GM18867 (cell line): ENCODE data around the gene HMGCR.

Source experiments
- ATAC-seq: cut with Tn5 transposase; IDR thresholded peaks from one replicate; pipeline ENCODE4 v1.9.1; 2021; ENCODE audit warnings: mild to moderate bottlenecking, moderate library complexity; ENCODE audit not compliant: unreplicated experiment

HMGCR gene

DNA sequence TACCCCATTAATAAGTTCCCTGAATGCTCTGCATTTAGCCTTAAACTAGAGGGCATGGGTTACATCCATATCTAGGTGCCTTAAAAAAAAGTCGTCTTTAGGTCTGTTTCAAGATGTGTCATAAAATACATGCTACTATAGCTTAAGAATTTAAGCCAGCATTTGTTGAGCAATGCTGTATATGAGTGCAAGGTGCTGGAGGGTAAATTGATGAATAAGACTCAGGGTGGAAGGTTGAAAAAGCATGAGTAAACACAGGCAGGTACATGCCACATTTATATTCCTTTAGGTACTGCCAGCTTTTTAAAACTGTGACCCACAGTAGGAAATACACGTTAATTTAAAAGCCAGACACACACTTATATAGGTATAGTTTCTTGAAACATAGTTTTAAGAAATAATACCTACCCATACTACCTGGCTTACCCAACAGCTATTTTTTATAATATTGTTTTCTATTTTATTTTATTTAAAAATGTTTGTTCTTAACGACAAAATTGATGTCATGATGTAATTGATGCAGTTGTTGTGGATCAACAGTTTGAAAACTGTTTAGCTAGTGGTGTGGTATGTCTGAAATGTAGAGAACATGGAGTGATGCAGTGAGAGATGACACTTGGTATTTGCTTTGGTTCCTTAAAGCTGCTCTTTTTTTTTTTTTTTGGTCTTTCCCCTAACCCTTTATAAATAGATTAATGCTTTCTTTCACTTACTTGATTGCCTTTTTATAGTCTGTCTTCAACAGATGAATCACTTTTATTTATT, 3.9 kb downstream of the HMGCR start:
- ATAC-seq = no peak

DNA sequence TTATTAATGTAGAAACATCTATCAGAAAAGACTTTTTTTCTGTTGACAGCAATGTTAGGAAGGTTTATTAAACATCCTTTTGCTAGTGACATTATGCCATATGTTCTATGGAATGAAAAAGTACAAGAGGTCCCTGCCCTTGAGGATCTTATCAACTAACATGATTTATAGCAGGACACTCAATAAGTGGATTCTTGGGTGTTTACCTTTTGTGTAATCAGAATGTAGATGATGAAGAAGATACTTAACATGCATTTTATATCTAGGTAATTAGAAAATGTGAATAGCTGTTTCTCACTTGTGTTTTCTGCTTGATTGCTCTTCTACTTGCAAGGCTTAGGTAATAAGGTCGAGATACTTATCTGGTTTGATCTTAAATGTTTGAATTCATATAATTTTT, 4.9 kb downstream of the HMGCR start:
- no peak for ATAC-seq

DNA sequence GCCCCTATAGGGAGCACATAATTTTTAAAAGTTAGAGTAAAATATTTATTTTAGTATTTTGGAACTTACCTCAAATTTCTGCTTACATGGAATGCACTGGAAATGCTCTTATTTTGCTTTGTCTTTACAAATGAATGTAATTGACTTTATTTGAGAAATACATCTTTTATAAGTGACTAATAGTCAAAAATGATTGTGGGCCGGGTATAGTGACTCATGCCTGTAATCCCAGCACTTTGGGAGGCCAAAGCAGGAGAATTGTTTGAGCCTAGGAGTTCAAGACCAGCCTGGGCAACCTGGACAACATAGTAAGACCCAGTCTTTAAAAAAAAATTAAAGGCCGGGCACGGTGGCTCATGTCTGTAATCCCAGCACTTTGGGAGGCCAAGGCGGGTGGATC, 5.8 kb downstream of the HMGCR start:
- no peak for ATAC-seq

DNA sequence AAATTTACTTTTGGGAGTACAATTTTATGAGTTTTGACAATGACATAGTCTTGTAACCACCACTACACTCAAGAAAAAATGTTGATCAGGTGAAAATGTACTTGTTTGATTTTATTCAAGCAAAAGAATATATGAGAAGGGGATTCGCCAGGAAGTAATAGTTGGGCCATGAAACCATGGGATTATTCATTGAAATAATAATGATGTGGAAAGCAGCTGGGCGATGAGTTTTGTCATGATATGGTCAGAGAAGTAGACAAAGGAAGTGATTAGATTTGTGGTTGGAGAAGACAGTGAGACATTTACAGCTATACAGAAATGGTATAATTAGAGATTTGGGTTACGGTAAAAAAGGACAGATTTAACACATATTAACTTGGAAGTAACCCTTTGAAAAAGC, 11.2 kb downstream of the HMGCR start:
- ATAC-seq = no peak

DNA sequence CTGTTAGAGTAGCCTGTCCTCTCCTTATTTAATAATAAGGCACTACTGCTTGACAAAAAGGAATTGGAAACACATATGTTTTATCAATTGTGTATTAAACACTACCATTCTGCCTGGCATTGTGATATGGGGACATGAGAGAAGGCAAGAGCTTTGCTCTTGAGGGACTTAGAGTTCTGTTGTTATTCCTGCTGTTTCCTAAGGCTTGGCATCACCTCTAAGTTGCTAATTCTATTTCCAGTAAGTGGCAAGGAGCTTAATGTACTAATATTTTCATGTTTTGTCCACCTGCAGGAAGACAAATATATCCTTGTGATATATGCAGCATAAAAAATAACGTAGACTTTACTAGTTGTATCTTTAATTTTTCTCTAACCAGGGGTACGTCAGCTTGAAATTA, 12.6 kb downstream of the HMGCR start:
- no peak for ATAC-seq

DNA sequence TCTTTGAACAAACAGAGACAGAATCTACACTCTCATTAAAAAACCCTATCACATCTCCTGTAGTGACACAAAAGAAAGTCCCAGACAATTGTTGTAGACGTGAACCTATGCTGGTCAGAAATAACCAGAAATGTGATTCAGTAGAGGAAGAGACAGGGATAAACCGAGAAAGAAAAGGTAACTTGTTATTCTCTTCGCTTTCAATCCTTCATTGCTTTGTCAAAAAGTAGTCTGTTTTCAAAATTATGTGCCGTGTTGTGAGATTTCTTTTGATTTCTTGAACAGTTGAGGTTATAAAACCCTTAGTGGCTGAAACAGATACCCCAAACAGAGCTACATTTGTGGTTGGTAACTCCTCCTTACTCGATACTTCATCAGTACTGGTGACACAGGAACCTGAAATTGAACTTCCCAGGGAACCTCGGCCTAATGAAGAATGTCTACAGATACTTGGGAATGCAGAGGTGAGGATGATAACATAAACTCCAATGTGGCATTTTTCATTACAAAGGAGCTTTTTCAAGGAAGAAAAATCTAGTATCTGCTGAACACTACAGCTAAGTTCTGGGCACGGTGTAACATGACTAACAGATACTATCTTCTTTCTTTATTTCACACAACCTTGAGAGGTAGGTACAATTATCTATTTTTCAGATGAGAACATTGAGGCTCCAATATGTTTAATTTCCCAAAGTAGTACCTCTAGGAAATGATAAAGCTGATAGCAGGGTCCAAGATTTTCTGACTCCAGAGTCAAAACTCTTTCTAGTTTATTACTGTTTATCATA, 14.3 kb downstream of the HMGCR start:
- no peak for ATAC-seq

DNA sequence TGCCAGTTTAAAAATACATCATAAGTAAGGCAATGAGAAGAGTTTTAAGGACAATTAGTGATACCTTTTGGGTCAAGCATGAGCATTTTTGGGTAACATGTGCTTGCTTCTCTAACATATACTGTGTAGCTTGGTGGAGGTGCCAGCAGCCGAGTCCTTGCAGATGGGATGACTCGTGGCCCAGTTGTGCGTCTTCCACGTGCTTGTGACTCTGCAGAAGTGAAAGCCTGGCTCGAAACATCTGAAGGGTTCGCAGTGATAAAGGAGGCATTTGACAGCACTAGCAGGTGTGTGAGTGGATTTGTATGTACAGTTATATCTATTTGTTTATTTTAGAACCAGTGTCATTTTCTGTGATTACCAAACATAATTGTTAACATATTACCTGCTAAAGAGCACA, 18.2 kb downstream of the HMGCR start:
- ATAC-seq = no peak

DNA sequence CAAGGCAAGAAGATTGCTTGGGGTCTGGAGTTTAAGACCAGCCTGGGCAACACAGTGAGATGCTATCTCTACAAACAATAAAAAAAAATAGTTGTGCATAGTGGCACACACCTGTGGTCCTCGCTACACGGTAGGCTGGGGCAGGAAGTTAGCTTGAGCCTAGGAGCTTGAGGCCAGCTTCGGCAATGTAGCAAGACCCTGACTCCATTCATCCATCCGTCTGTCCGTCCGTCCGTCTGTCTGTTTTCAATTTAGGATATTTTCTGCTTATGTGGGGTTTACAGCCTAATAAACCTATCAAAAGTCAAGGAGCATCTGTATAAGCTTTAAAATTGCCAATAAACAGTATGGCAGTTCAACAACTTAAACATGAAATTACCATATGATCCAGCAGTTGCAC, 19.7 kb downstream of the HMGCR start:
- ATAC-seq = no peak

DNA sequence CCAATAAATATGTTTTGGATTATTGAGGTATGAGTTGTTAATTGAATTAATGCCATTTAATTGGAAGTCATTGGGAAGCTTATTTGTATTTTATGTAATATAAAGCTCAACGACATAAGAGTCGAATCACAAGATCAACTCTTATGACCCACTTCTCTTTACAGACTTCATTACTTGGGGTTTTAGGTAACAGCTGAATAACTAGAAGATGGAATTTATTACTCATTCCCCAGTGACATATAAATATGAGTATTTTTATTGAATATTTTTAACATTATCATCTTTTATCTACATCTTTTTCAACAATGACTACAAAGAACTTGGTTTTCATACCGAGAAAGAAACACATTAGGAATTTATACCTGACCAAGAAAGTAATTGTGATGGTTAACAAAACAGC, 21.1 kb downstream of the HMGCR start:
- no peak for ATAC-seq

DNA sequence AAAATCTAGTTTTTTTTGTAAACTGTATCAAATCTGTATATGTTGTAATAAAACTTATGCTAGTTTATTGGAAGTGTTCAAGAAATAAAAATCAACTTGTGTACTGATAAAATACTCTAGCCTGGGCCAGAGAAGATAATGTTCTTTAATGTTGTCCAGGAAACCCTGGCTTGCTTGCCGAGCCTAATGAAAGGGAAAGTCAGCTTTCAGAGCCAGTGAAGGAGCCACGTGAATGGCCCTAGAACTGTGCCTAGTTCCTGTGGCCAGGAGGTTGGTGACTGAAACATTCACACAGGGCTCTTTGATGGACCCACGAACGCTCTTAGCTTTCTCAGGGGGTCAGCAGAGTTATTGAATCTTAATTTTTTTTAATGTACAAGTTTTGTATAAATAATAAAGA, 24.3 kb downstream of the HMGCR start:
- no peak for ATAC-seq

DNA sequence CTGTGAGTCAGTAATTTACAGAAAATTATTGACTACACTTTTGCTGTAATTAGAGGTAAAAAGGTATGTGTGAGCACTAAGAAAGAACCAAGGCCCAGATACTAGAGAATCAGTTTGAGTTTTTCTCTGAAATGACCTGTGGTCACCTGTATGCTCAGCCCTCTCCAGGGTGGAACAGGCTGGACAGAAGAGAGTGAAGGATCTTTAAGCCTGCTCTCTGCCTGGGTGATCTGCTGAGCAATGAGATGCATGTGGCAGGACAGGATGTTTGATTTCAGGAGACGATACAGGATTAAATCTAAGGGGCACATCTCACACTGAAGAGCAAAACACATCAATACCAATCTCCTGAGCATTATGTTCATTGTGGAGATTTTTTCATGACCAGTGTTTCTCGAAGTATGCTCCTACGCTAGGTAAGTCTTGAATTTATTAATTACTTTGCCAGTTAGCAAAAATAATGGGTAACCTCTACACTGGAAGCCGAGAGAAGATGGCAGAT, 25.5 kb downstream of the HMGCR start:
- ATAC-seq = no peak

DNA sequence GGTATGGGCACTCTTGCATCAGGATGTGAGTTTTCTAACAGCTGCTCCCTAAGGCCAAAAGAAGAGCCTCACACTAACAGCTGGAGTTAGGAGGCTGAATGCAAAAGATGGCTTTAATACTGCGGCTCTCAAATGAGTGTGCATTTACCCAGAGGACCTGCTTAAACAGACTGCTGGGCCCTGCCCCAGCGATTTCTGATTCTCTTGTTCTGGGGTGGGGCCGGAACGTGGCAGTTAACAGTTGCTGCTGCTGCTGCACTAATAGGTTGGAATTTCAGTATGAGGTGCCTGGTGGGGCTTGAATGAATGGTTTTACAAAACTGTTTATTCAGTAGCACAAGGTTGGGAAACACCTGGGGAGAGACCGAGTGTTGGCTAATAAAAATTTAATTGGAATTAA, 26.1 kb downstream of the HMGCR start:
- ATAC-seq = no peak

DNA sequence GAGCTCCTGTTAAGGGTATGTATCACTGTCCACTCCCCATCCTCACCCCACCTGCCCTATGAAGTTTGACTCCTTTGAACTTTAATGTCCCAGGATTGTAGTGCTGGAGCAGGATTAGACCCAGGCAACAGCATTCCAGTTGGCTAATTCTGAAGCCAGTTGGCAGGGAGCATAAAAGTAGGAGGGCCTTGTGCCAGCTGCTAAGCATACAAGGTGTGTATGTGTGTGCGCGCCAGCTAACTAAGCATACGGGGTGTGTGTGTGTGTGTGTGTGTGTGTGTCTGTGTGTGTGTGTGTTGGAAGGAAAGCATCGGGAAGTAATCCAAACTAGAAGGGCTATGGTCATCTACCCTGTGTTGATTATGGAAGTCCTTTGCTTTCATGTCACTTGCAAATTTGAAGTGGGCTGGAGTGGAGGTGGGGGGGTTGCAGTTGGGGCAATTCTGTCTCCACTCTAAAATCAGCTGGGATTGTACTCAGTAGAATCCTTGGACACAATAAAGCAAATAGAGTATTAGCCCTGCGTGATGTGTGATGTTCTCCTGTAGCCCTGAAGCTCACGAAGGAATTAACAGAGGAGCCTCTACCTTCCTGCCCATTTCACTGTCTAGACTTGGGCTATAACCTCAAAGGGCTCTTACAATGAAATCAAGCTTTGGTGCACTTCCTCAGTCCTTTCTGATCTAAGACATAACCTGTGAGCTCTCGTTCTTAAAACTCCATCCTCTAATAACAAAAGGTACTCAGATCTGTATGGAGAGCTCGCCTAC, 26.9 kb downstream of the HMGCR start:
- ATAC-seq = no peak

DNA sequence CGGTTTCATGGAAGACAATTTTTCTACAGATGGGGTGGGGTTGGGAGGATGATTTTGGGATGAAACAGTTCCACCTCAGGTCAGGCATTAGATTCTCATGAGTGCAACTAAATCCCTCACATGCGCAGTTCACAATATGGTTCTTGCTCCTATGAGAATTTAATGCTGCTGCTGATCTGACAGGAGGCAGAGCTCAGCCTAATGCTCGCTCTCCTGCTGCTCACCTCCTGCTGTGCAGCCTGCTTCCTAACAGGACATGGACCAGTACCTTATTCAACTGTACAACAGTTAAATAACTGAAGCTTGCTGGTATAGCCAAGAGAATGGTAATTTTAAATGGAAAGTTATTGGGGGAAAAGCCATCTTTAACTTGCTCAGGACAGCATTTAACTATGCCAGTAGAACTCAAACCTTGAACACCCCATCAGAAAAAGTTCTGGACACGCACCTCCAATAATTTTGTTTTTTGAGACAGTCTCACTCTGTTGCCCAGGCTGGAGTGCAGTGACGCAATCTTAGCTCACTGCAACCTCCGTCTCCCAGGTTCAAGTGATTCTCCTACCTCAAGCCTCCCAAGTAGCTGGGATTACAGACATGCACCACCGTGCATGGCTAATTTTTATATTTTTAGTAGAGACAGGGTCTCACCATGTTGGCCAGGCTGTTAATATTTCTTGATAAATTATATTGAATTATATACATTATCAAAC, 27.7 kb downstream of the HMGCR start:
- ATAC-seq = no peak

DNA sequence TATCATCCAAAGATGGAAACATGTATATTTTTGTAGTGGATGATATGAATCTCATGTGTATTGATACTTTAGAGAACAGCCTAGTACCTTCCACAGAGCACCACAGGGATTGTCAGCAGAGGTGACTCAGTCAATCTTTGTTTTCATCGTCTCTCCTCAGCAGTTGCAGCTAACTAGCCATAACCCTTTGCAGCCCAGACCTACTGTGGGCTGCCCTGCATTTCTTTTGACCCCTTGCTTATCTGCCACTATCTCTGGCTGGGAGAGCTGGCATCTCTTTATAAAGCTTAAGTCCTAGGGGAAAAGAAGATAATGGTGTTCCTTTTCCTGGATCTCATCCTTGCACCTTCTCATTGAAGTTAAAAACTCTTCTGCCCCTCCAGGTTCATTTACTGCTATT, 28.7 kb downstream of the HMGCR start:
- no peak for ATAC-seq

DNA sequence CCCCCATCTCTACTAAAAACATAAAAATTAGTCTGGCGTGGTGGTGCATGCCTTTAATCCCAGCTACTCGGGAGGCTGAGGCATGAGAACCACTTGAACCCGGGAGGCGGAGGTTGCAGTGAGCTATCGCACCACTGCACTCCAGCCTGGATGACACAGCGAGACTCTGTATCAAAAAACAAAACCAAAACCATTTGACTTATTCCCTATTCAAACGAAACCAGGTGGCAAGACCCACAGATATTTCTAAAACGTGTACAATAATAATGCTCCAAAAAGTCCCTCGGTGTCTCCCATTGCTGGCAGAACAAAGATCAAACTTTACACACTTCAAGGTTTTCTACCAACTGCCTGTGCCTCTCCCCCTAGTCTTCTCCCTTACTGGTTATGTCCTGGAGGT, 29.8 kb downstream of the HMGCR start:
- ATAC-seq = peak; percentile 89

DNA sequence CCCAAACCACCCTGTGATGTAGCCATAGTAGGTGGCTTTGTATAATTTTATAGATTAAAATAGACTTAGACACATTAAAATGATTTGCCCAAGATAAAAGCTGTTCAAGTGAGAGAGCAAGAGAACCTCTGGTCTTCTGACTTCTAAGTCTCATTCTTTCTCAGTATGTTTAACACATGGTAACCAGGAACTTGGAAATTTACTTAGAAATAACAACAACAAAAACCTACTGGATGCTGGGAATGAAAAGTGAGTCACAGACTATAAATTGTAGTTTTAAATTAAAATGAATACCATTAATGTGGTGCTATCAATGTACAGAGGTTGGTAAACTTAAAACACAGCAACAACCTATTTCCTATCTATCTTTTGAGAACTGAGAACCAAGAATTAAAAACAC, 30.4 kb downstream of the HMGCR start:
- no peak for ATAC-seq

DNA sequence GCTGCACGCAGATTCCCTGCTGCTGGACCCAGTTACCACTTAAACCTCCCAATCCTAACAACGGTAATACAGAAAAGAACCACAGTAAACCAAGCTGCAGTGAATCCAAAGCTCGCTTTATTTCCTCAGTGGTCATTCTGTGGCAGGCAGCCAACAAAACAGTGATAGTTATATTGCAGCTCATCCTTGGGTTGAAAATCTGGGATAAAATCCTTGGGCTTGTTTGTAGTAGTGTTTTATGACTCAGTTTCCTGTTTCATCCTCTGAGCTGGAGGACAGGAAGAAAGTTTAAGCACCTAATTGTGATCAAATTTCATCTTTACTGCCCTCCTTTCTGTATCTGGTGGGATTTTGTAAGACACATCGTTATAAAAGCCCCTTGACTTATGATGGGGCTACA, 31.4 kb downstream of the HMGCR start:
- ATAC-seq = no peak

DNA sequence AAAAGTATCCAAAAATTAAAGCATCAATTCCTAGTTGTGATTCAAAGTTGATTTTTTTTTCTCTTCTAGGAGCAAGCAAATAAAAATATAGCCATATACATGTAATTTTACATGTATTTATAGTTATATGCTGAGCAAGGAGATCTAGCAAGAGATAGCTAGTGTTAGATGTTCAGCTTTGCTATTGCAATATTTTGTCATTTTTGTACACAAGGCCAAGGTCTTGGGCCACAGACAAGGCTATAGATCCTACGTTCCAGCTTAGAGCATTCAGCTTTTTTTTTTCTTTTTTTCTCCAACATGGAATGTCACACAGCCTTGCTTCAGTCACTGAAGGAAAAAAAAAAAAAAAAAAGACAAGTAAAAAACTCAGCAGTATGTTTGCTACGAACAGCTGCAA, 36.8 kb downstream of the HMGCR start:
- no peak for ATAC-seq

DNA sequence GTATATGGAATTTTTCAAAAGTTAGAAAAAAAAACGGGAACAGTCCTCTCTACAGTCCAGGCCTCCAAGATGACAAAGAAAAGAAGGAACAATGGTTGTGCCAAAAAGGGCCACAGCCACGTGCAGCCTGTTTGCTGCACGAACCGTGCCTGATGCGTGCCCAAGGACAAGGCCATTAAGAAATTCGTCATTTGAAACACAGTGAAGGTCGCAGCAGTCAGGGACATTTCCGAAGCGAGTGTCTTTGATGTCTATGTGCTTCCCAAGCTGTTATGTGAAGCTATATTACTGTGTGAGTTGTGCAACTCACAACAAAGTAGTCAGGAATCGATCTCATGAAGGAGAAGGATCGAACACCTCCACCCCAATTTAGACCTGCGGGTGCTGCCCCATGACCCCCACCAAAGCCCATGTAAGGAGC, 37.4 kb downstream of the HMGCR start:
- no peak for ATAC-seq

DNA sequence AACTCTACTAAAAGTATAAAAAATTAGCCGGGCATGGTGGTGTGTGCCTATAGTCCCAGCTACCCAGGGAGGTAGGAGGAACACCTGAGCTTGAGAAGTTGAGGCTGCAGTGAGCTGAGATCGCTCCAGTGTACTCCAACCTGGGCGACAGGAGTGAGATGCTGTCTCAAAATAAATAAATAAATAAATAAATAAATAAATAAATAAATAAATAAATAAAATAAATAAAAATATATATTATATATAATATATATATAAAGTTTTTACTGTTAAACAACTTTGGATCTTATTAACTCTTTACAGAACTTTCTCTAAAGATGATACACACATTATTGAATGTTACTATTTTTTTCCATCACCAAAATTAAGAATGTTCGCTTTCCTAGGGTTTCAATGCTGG, 38.4 kb downstream of the HMGCR start:
- no peak for ATAC-seq
